PC-3 (cell line): ENCODE data around the gene BRI3.

ENCODE experiments used
- CTCF ChIP-seq: fragments of 300-600 bp; sonication (generic); conservative IDR thresholded peaks from 2 replicates; pipeline ENCODE4 v1.5.1; 2017; ENCODE audit warnings: antibody characterized with exemption, low read depth, mild to moderate bottlenecking, low read length
- EZH2 ChIP-seq: fragments of 300-600 bp; sonication (generic); IDR thresholded peaks from one replicate; pipeline ENCODE4 v1.6.1; 2017; ENCODE audit warnings: antibody characterized with exemption, mild to moderate bottlenecking, low read length; ENCODE audit not compliant: unreplicated experiment

DNA sequence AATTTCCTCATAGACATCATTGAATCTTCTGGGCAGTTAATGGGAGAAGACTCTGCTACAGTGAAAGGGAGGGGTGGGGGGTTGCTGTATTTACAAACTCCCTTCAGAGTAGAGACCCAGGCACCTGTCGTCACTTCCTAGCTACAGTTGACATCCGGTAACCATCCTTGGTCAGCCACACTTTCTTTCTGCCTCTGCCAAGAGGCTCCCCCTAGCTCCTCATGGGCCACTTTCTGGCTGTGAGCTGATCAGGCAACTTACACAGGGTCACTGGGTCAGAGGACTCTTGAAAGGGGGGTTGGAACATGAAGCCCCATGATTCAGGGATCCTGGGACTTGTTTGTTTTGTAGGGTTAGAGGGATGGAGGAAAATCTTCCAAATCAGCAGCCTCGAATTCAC is 30.7 kb upstream of the BRI3 start:
- no peak for TF ChIP-seq CTCF
- TF ChIP-seq EZH2, result no peak
